ENCODE results near the gene FCGR1A.
"Not testable (repeated sequence)": the region's sequence is repeated elsewhere in the genome, so short reads cannot be mapped to it uniquely, and the experiment has no call there.

FCGR1A gene

DNA sequence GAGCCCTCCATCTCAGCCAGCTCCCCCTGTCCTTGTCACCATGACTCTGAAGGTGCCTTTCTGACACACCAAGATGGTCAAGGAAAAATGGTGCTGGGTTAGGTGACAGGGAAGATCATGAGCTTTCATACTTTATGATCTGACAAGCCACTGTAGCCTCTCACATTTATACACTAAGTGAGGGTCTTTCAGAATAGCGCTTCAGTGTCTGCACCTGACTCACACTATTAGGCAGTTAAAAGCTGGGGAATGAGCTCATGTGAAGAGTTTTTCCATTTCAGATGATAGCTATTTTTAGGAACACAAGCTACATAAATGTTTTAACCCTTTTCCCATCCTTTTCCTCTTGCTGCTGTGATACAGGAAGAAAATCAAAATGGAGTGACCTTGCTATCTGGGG lies 4.2 kb upstream of the FCGR1A start:
- DNase-seq: not testable (repeated sequence)

DNA sequence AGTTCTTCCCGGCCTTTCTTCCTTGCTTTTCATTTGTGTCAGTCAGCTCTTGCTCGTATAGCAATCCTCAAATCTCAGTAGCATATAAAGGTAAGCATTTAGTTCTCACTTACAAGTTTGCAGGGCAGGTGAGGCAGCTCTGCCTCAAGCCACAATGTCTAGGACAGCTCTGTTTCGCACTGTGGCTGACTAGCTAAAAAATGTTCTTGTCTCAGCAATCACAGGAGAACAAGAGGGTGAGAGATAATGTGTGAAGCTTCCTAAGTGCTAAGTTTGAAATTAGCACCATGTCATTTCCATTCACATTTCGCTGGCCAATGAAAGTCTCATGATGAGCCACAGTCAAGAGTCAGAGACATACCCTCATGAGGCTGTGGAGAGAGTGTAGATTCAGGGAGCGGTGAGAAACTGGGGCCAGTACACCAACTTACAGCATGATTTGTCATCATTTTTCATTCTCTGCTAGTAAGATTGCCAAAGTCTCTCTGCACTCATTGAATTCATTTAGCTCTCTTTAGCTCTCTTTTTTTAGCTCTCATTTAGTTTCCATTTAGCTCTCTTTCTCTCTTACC lies 995 bp upstream of the FCGR1A start:
- not testable (repeated sequence) for DNase-seq

- not testable (repeated sequence) for DNase-seq
Measured at GRCh38 chr1:149783289-149783688, 795 bp downstream of the FCGR1A start.

DNA sequence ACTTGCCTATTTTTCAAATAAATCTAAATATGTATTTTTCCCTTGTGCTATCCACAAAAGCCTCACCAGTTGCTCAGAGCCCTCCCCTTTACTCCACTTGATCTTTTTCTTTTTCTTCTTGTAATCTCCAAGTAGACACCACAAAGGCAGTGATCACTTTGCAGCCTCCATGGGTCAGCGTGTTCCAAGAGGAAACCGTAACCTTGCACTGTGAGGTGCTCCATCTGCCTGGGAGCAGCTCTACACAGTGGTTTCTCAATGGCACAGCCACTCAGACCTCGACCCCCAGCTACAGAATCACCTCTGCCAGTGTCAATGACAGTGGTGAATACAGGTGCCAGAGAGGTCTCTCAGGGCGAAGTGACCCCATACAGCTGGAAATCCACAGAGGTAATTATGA lies 1.4 kb downstream of the FCGR1A start:
- not testable (repeated sequence) for DNase-seq

GRCh38 chr1:149787688-149788451 lies 5.4 kb downstream of the FCGR1A start:
- DNase-seq: not testable (repeated sequence)

- peak; percentile 64 for DNase-seq
Measured at GRCh38 chr1:149792502-149792901, 10.0 kb downstream of the FCGR1A start.

DNA sequence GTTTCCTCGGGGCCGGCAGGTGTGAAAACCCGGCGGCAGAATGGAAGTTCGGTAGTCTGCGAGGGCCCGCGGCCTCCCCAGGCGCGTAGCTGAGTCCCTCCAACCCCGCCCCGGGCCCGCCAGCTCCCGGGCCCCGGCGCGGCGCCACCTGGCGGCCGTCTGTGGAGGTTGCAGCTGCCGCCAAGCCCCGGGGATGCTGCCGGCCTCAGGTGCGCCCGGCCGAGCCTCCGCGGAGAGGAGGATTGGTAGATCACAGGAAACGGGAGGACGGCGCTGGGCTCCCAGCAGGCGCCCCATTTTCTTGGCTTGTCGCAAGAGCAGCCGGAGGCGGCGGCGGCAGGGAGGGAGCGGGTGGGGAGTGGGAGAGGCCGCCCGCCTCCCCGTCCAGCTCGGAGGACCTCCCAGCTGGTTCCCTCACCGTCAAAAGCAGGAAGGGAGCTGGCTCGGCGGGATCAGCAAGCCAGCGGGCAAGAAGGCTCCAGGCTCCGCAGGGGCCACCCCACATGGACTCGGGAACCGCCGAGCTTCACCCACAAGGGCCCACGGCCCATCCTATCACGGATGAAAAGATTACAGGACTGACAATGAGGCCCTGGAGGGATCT lies 10.5 kb downstream of the FCGR1A start:
- DNase-seq: peak; percentile 84

DNA sequence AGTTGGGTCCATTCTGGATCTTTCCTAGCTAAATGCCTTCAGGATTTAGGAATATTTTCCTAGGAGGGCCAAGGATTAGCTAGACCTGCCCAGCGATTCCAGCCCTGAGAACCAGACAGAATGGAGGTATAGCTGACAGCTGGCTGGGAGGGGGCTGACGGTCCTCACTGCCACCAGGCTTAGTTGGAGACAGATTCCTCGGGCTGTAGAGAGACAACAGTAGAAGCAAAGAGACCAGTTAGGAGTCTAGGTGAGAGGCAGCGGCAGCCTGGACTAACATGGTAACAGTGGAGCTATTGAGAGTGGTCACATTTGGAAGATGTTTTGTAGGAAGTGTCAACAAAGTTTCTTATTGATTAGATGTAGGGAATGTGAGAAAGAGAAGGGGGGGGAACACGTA lies 11.4 kb downstream of the FCGR1A start:
- not testable (repeated sequence) for DNase-seq

DNA sequence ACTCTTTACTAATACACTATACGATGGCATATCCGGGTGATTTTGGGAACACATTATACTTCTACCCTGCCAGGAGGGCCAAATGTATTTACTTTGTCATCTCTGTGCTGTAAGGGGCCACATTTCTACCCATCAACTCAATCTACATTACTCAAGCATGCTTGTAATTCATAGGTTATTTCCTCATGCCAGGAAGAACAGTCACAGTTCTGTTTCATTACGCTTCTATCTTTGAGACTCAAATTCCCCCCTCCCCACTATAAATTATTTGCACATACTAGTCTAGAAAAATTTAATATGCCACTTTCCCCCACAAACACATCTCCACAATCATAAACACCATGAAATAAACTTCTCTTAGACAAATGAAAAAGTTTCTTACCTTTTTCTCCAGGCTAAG lies 19.1 kb downstream of the FCGR1A start:
- DNase-seq: not testable (repeated sequence)

DNA sequence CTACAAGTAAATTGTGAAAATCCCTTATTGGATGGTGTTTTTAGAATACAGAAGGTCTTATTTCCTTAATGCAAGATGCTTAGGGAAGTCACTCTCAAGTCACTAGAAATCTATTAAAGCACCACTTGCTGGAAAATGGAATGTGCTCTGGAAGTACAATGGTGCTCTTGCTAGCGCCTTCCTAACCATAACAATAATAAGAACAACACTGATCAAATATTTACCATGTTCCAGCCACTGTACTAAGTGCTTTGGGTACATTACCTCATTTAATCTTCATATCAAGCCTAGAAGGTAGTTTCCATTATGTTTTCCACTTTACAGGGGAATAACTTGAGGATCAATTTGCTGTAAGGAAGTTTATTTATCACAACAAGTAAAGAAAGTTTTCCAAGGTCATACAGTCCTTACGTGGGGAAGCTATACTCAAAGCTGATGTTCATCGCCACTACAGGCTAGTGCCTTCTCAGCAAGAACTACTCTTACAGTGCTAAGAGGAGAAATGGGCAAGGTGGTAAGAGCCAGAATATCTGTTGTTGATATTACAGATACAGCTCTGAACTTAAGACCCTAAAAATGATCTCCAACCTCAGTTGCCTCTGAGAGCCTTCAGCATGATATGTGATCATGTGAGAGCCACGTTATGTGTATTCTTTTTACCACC lies 22.1 kb downstream of the FCGR1A start:
- DNase-seq: not testable (repeated sequence)

DNA sequence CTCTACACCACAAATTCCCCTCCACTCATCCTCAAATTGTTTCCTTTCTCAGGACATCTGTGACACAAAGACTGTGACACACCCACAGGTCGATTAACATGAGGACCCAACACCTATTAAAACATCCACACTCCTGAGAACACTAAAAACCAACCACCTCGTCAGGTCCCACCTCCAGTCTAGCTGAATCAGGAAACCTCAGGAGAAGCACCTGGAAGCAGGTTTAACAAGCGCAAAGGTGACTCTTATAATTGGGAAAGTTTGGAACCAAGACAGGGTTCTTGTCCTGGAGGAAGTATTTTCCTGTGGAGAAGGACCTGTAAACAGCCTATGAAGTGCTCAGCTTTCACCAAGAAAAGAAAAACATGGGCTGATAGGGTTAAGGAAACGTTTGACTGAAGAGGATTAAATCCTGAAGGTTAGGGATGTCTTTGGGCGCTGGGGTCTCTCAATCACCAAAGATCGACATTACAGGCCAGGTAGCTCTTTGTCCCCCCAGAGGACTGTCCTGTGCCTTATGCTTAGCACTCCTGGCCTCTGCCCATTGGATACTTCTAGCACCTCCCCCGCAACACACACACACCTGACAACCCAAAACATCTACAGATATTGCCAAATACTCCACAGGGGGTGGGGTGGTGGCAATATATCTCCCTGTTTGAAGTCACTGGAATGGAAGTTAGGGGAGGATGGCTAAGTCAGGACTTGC lies 28.4 kb downstream of the FCGR1A start:
- DNase-seq: not testable (repeated sequence)

DNA sequence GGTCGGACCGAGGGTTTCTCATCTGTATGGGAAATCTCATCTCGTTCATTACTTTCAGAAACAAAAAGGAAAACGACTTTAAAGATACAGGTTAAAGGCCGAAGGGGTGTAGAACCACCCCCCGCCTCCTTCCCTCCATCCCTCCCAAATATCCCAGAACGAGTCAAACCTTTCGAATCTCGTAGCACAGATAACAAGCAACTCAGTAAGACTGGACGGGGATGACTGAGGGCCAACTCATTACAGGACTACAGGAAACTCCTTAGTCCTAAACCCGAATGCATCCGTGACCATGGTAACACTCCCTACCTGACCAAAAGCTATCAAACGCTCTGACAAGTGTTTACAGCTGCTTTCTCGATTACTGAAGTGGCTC lies 29.0 kb downstream of the FCGR1A start:
- not testable (repeated sequence) for DNase-seq

DNA sequence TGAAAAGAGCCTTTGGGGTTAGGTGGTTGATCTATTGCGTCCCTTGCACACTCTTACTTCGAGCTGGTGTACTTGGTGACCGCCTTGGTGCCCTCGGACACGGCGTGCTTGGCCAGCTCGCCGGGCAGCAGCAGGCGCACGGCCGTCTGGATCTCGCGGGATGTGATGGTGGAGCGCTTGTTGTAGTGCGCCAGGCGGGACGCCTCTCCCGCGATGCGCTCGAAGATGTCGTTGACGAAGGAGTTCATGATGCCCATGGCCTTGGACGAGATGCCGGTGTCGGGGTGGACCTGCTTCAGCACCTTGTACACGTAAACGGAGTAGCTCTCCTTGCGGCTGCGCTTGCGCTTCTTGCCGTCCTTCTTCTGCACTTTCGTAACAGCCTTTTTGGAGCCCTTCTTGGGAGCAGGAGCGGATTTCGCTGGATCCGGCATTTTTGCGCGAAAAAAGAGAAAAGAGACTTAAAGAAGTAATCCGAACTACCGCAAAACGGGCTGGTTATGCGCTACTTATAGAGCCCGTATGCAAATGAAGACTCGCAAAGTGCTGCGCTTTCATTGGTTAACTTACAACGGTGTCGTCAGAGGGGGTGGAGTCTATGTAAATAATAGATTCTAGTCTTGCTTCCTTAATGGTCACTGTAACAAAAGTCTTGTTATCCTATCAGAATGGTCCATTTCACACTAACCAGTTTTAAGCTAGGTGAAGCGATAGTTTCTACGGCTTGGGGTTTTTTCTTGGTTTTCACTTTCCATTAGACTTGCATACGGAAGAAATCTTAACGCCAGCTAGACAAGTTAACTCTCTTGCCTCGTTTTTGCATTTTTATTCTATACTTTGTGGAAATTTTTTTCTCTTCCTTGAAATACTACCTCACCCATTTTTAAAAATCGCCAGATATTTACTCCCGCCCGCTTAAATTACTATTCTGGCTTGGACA lies 29.7 kb downstream of the FCGR1A start:
- DNase-seq: peak; percentile 77

- peak; percentile 43 for DNase-seq
Measured at GRCh38 chr1:149812893-149813801, 30.7 kb downstream of the FCGR1A start.

DNA sequence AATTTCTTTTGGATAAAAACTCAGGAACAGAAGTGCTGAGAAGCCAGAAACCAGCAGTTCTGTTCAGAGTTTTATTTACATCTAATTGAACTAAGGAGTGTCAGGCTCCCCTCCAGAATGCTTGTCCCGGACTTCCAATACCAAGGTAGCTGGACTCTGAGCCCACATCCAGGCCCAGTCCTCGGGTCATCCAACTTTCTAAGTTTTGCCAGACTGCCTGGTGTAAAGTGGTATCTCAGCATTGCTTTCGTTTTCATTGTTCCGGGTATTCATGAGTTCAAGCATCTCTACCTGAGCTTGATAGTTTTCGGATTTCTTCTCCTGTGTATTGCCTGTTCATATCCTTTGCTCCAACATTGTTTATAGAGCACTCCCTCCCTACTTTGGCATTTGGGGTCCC lies 37.9 kb downstream of the FCGR1A start:
- not testable (repeated sequence) for DNase-seq

GRCh38 chr1:149826555-149826954 lies 44.1 kb downstream of the FCGR1A start:
- not testable (repeated sequence) for DNase-seq

GRCh38 chr1:149831764-149832315 lies 49.3 kb downstream of the FCGR1A start:
- DNase-seq: not testable (repeated sequence)

DNA sequence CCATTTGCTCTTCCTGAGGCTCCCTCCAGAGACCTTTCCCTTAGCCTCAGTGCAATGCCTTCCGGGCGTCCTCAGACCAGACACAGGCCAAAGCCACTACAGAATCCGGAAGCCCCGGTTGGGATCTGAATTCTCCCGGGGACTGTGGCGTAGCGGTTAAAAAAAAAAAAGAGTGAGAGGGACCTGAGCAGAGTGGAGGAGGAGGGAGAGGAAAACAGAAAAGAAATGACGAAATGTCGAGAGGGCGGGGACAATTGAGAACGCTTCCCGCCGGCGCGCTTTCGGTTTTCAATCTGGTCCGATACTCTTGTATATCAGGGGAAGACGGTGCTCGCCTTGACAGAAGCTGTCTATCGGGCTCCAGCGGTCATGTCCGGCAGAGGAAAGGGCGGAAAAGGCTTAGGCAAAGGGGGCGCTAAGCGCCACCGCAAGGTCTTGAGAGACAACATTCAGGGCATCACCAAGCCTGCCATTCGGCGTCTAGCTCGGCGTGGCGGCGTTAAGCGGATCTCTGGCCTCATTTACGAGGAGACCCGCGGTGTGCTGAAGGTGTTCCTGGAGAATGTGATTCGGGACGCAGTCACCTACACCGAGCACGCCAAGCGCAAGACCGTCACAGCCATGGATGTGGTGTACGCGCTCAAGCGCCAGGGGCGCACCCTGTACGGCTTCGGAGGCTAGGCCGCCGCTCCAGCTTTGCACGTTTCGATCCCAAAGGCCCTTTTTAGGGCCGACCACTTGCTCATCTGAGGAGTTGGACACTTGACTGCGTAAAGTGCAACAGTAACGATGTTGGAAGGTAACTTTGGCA lies 50.0 kb downstream of the FCGR1A start:
- not testable (repeated sequence) for DNase-seq

GRCh38 chr1:149833144-149833543 lies 50.6 kb downstream of the FCGR1A start:
- not testable (repeated sequence) for DNase-seq
